ENCODE results near the gene ARHGAP26. TPM values are rescaled to one million over a fixed set of nuclear protein-coding genes. Genes with fewer than 3 reads are reported as not detected.

Gene ARHGAP26
- total and polyA plus RNA-seq, 2 of the 4 experiments (the other 2 are of a cell fraction): 0.54 to 0.56 TPM

DNA sequence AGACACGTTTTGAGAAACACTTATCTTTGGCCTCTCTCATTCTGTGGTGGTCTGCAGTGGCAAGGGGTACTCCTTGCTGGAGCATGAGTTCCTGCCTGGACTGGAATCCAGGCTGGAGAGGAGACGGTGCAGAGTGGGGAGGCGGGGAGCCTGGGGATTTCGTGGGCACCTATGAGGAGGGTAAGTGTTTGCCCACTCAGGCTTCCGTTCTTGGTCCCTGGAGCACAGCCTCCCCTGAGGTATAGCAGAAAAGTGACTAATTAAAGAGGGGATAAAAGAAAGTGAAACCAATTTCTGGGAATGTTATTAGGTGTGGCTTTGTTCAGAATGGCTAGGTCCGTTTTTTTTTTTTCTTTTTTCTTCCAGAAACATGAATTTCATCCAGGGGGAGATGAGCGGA is 90.8 kb downstream of the ARHGAP26 start:
- H2BK5ac ChIP-seq (ENCODE audit: low read depth, low read length, poor library complexity, severe bottlenecking): no peak overlapping the region
- no peak overlapping the region for H2AK9ac ChIP-seq (replicated peaks; ENCODE audit: low read depth, low read length, poor library complexity)
- no peak overlapping the region for H3K27ac ChIP-seq (ENCODE audit: insufficient read depth, low read length)
- H4K5ac ChIP-seq (ENCODE audit: low read depth, low read length): no peak overlapping the region
- no peaks in the 10 kb centered on the region for H4K20me1 ChIP-seq (ENCODE audit: insufficient read depth, low read length)
- in situ Hi-C loops (cut with MboI; ENCODE audit: low sequenced_read_pairs): no loop called here
- no peak overlapping the region for H3K4me2 ChIP-seq (ENCODE audit: low read depth, low read length)
- ATAC-seq (ENCODE audit: low read depth): no peak
- BruUV-seq (replicated peaks): no TSS peak
- H3K18ac ChIP-seq (ENCODE audit: low read depth, low read length): no peak overlapping the region
- WGBS, 2 experiments (ENCODE audit: extremely low coverage in 2 of 2, insufficient read length in 1 of 2): 93% methylated on average over 4 of the region's 7 CpGs; no CpG with 5 or more reads in 1 of the 2 experiments
- H2BK20ac ChIP-seq (ENCODE audit: low read depth, low read length): no peak overlapping the region
- H3K27me3 ChIP-seq (ENCODE audit: control insufficient read depth, insufficient read depth, low read length): peaks cover 23% of the 10 kb centered on the region
- H2AFZ ChIP-seq (replicated peaks; ENCODE audit: low read length, poor library complexity): no peak overlapping the region
- no peak overlapping the region for H4K8ac ChIP-seq (ENCODE audit: low read depth in 2 of 2, low read length in 2 of 2)
- ChIA-PET POLR2A (ENCODE audit: unreplicated experiment) (no interaction called here), CTCF (no interaction called here)
- H3K79me1 ChIP-seq (ENCODE audit: low read depth in 1 of 2, low read length in 2 of 2): no peaks in the 10 kb centered on the region
- TF ChIP-seq RFX5 (IDR thresholded peaks at IDR 0.05; ENCODE audit: low read depth, low read length) (no peak), BHLHE40 (IDR thresholded peaks at IDR 0.05; ENCODE audit: low read depth, low read length) (no peak), MAZ (IDR thresholded peaks at IDR 0.05; ENCODE audit: borderline replicate concordance, low read depth, low read length) (no peak), SMC3 (IDR thresholded peaks at IDR 0.05; ENCODE audit: low read depth, low read length) (no peak), NFE2L2 (IDR thresholded peaks at IDR 0.05; ENCODE audit: low read depth, low read length) (no peak), CEBPB (IDR thresholded peaks at IDR 0.05; ENCODE audit: low read depth, low read length) (no peak), MXI1 (IDR thresholded peaks at IDR 0.05; ENCODE audit: borderline replicate concordance, low read depth, low read length) (no peak), RCOR1 (IDR thresholded peaks at IDR 0.05; ENCODE audit: insufficient replicate concordance, low read length) (no peak), FOS (IDR thresholded peaks at IDR 0.05; ENCODE audit: low read depth, low read length) (no peak), CHD1 (IDR thresholded peaks at IDR 0.05; ENCODE audit: low read depth, low read length) (no peak)
- TF ChIP-seq, protein P1, sequence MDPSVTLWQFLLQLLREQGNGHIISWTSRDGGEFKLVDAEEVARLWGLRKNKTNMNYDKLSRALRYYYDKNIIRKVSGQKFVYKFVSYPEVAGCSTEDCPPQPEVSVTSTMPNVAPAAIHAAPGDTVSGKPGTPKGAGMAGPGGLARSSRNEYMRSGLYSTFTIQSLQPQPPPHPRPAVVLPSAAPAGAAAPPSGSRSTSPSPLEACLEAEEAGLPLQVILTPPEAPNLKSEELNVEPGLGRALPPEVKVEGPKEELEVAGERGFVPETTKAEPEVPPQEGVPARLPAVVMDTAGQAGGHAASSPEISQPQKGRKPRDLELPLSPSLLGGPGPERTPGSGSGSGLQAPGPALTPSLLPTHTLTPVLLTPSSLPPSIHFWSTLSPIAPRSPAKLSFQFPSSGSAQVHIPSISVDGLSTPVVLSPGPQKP (IDR thresholded peaks at IDR 0.05; ENCODE audit: borderline replicate concordance, low read depth, low read length): no peak
- H3K14ac ChIP-seq (replicated peaks; ENCODE audit: low read depth, low read length): no peak overlapping the region
- H3K9me1 ChIP-seq (ENCODE audit: insufficient read depth, low read length): no peaks in the 10 kb centered on the region
- no peak overlapping the region for H3K4me3 ChIP-seq (ENCODE audit: insufficient read depth, low read depth, low read length)
- no peaks in the 10 kb centered on the region for H3K9me3 ChIP-seq (ENCODE audit: control insufficient read depth, insufficient read depth, low read length)
- no peaks in the 10 kb centered on the region for H3K36me3 ChIP-seq (ENCODE audit: control insufficient read depth, insufficient read depth, low read length)
- H3K4ac ChIP-seq (ENCODE audit: low read depth, low read length): no peak overlapping the region
- H3K56ac ChIP-seq (ENCODE audit: extremely low read depth, insufficient read depth, low read length): no peak overlapping the region
- no peak overlapping the region for H2BK120ac ChIP-seq (ENCODE audit: low read depth, low read length)
- H2AK5ac ChIP-seq (ENCODE audit: low read depth, low read length): no peak overlapping the region
- dilution Hi-C loops (cut with HindIII; ENCODE audit: low sequenced_read_pairs, unreplicated experiment): no loop called here
- no peak overlapping the region for H3K9ac ChIP-seq (ENCODE audit: low read depth, low read length)
- H3K4me1 ChIP-seq (ENCODE audit: control insufficient read depth, insufficient read depth, low read length): no peaks in the 10 kb centered on the region
- intact Hi-C loops (cut with micrococcal nuclease): no loop called here
- H4K91ac ChIP-seq (ENCODE audit: insufficient read depth, low read depth, low read length): no peak overlapping the region
- no peak overlapping the region for H2BK15ac ChIP-seq (ENCODE audit: low read depth, low read length)
- no peak overlapping the region for H3K23ac ChIP-seq (ENCODE audit: low read depth, low read length)
- DNase-seq: no peak
